Breast epithelium (tissue), 3 donors: ENCODE data around the gene LILRA5.

Source experiments
- POLR2A ChIP-seq: fragments of 450-650 bp; IDR thresholded peaks from one replicate; pipeline ENCODE4 v1.6.1; 2016; ENCODE audit warnings: antibody characterized with exemption, mild to moderate bottlenecking, moderate library complexity
- TF ChIP-seq, protein P1 (sequence below), 3 donors: fragments of 450-650 bp; IDR thresholded peaks; one replicate each; pipeline ENCODE4 v1.5.1; 2016 to 2017; ENCODE audit warnings: antibody characterized with exemption in 3 of 3, mild to moderate bottlenecking in 3 of 3, moderate library complexity in 3 of 3

- TF ChIP-seq, protein P1, sequence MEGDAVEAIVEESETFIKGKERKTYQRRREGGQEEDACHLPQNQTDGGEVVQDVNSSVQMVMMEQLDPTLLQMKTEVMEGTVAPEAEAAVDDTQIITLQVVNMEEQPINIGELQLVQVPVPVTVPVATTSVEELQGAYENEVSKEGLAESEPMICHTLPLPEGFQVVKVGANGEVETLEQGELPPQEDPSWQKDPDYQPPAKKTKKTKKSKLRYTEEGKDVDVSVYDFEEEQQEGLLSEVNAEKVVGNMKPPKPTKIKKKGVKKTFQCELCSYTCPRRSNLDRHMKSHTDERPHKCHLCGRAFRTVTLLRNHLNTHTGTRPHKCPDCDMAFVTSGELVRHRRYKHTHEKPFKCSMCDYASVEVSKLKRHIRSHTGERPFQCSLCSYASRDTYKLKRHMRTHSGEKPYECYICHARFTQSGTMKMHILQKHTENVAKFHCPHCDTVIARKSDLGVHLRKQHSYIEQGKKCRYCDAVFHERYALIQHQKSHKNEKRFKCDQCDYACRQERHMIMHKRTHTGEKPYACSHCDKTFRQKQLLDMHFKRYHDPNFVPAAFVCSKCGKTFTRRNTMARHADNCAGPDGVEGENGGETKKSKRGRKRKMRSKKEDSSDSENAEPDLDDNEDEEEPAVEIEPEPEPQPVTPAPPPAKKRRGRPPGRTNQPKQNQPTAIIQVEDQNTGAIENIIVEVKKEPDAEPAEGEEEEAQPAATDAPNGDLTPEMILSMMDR (IDR thresholded peaks at IDR 0.05) = no peak
- TF ChIP-seq POLR2A = no peak
Measured at GRCh38 chr19:54331626-54332025, 18.7 kb upstream of the LILRA5 start.
